Osteoblast (primary cell): Measurements from ENCODE around the gene USP1. TPM values are rescaled to one million over a fixed set of nuclear protein-coding genes. Genes with fewer than 3 reads are reported as not detected.

ENCODE experiments used
- DNase-seq: peaks from one replicate; pipeline ENCODE4 v3.0.0; 2011; ENCODE audit warnings: low spot score, mixed read lengths; ENCODE audit not compliant: insufficient read length; ENCODE audit errors: missing footprints
- H2AFZ ChIP-seq: 2 replicates; pipeline ENCODE4 v1.6.0; 2011; ENCODE audit warnings: mild to moderate bottlenecking, low read length
- H3K27ac ChIP-seq: 2 replicates; pipeline ENCODE4 v1.5.1; 2011; ENCODE audit warnings: mild to moderate bottlenecking, low read depth, low read length, moderate library complexity
- H3K27me3 ChIP-seq: 2 replicates; pipeline ENCODE4 v1.6.0; 2012; ENCODE audit warnings: mild to moderate bottlenecking, control low read depth, inconsistent platforms, low read length, moderate library complexity; ENCODE audit not compliant: insufficient read depth
- H3K36me3 ChIP-seq: 2 replicates; pipeline ENCODE4 v1.5.1; 2011; ENCODE audit warnings: mild to moderate bottlenecking, low read length, control low read depth, moderate library complexity; ENCODE audit not compliant: insufficient read depth
- H3K4me1 ChIP-seq: 2 replicates; pipeline ENCODE4 v1.5.1; 2011; ENCODE audit warnings: mild to moderate bottlenecking, low read length, control low read depth, moderate library complexity; ENCODE audit not compliant: insufficient read depth
- H3K4me2 ChIP-seq: 2 replicates; pipeline ENCODE4 v1.6.0; 2011; ENCODE audit warnings: mild to moderate bottlenecking, low read length; ENCODE audit not compliant: insufficient read depth
- H3K4me3 ChIP-seq: fragments of 200-600 bp; sonication (generic); 3 replicates; pipeline ENCODE4 v1.5.1; 2012; ENCODE audit warnings: mild to moderate bottlenecking, low read length, inconsistent platforms; ENCODE audit not compliant: insufficient read depth
- H3K79me2 ChIP-seq: 2 replicates; pipeline ENCODE4 v1.6.0; 2012; ENCODE audit warnings: mild to moderate bottlenecking, low read length, control low read depth, inconsistent platforms; ENCODE audit not compliant: insufficient read depth
- H3K9me3 ChIP-seq: 2 replicates; pipeline ENCODE4 v1.5.1; 2011; ENCODE audit warnings: low read depth, low read length, control low read depth
- H4K20me1 ChIP-seq: 2 replicates; pipeline ENCODE4 v1.6.0; 2012; ENCODE audit warnings: mild to moderate bottlenecking, low read length, control low read depth; ENCODE audit not compliant: insufficient read depth
- total RNA-seq: library from RNA; depleted of rRNA; stranded (reverse); fragments of >200 nt; gene quantifications from 2 replicates; pipeline ENCODE4 v1.2.3, GENCODE V29; 2012
- TF ChIP-seq, protein P1 (sequence below): IDR thresholded peaks from 2 replicates; pipeline ENCODE4 v1.5.1; 2011; ENCODE audit warnings: mild to moderate bottlenecking, low read depth, low read length, moderate library complexity; ENCODE audit errors: extremely low read depth

The USP1 gene
- total RNA-seq, 1 donor = 23.5 TPM

GRCh38 chr1:62415687-62416086 lies 21.2 kb upstream of the USP1 start:
- Histone ChIP-seq H4K20me1 (no peaks in the 10 kb centered on the region), H3K4me2 (no peak overlapping the region), H3K9me3 (no peaks in the 10 kb centered on the region), H3K79me2 (no peaks in the 10 kb centered on the region), H3K4me3 (no peak overlapping the region), H3K4me1 (no peaks in the 10 kb centered on the region), H3K27ac (no peak overlapping the region), H3K36me3 (no peaks in the 10 kb centered on the region), H3K27me3 (peaks cover 2% of the 10 kb centered on the region), H2AFZ (no peak overlapping the region)
- TF ChIP-seq, protein P1, sequence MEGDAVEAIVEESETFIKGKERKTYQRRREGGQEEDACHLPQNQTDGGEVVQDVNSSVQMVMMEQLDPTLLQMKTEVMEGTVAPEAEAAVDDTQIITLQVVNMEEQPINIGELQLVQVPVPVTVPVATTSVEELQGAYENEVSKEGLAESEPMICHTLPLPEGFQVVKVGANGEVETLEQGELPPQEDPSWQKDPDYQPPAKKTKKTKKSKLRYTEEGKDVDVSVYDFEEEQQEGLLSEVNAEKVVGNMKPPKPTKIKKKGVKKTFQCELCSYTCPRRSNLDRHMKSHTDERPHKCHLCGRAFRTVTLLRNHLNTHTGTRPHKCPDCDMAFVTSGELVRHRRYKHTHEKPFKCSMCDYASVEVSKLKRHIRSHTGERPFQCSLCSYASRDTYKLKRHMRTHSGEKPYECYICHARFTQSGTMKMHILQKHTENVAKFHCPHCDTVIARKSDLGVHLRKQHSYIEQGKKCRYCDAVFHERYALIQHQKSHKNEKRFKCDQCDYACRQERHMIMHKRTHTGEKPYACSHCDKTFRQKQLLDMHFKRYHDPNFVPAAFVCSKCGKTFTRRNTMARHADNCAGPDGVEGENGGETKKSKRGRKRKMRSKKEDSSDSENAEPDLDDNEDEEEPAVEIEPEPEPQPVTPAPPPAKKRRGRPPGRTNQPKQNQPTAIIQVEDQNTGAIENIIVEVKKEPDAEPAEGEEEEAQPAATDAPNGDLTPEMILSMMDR = no peak
- no peak for DNase-seq

DNA sequence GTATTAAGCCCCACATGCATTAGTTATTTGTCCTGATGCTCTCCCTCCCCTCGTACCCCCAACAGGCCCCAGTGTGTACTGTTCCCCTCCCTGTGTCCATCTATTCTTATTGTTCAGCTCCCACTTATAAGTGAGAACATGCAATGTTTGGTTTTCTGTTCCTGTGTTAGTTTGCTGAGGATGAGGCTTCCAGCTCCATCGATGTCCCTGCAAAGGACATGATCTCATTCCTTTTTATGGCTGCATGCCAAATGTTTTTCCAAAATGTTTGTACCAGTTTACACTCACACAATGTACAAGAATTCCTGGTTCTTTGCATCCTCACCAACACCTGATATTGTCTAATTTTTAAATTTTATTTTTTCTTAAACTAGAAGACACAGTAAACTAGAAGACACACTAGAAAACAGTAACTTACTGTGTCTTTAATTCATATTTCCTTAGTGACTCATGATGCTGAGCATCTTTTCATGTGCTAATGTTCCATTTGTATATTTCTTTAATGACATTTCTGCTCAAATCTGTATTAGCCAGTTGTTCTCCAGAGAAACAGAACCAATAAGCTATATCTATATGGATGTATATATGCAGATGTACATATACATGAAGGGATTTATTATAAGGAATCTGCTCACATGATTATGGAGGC lies 19.4 kb upstream of the USP1 start:
- Histone ChIP-seq H3K4me2 (no peak overlapping the region), H3K27ac (no peak overlapping the region), H3K27me3 (no peaks in the 10 kb centered on the region), H3K4me1 (no peaks in the 10 kb centered on the region), H4K20me1 (no peaks in the 10 kb centered on the region), H3K79me2 (no peaks in the 10 kb centered on the region), H3K9me3 (no peaks in the 10 kb centered on the region), H2AFZ (no peak overlapping the region), H3K4me3 (no peak overlapping the region), H3K36me3 (no peaks in the 10 kb centered on the region)
- TF ChIP-seq, protein P1 = no peak
- DNase-seq = no peak

DNA sequence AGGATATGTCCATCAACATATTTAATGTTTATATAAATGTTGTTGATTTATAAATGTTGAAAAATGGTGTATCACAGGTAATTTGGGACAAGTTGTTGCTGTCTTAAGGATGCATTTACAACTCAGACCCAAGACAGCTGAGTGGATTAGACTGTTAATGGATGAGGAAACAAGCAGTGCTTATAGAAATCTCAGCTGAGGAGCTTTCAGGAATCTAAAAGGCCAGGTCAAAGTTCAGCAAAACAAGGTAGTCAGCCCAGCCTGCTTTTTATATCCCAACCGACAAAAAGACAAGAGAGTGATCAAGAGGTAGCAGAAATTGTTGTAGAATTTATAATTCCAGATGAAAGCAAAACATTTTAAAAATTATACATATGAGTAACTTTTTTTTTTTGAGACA lies 16.6 kb upstream of the USP1 start:
- H2AFZ ChIP-seq = no peak overlapping the region

GRCh38 chr1:62423580-62424242 lies 13.1 kb upstream of the USP1 start:
- no peak overlapping the region for H3K4me3 ChIP-seq
- H3K36me3 ChIP-seq = no peaks in the 10 kb centered on the region
- H3K27me3 ChIP-seq = no peaks in the 10 kb centered on the region
- no peak for DNase-seq
- H3K9me3 ChIP-seq = no peaks in the 10 kb centered on the region
- no peaks in the 10 kb centered on the region for H4K20me1 ChIP-seq
- TF ChIP-seq, protein P1 = no peak
- H3K4me1 ChIP-seq = no peaks in the 10 kb centered on the region
- H3K27ac ChIP-seq = no peak overlapping the region
- H2AFZ ChIP-seq = no peak overlapping the region
- no peak overlapping the region for H3K4me2 ChIP-seq
- no peaks in the 10 kb centered on the region for H3K79me2 ChIP-seq

More for the DNA sequence above, 16.6 kb upstream of the USP1 start:
- H3K79me2 ChIP-seq = no peaks in the 10 kb centered on the region
- no peaks in the 10 kb centered on the region for H3K27me3 ChIP-seq
- TF ChIP-seq, protein P1 = no peak
- no peak overlapping the region for H3K4me3 ChIP-seq
- H3K4me1 ChIP-seq = no peaks in the 10 kb centered on the region
- no peaks in the 10 kb centered on the region for H3K36me3 ChIP-seq
- H4K20me1 ChIP-seq = no peaks in the 10 kb centered on the region
- DNase-seq = no peak
- no peak overlapping the region for H3K27ac ChIP-seq
- no peak overlapping the region for H3K4me2 ChIP-seq
- no peaks in the 10 kb centered on the region for H3K9me3 ChIP-seq
